ENCODE results near the gene RAB22A. TPM values are rescaled to one million over a fixed set of nuclear protein-coding genes. Genes with fewer than 3 reads are reported as not detected.

The RAB22A gene
- total and polyA plus RNA-seq, 2 experiments from 2014 or later = 5.4 to 7.7 TPM

- H3K4me3 ChIP-seq = no peak overlapping the region
- H3K4me1 ChIP-seq (ENCODE audit: low read depth) = peaks cover 7% of the 10 kb centered on the region
- DNase-seq (ENCODE audit: low read depth in 1 of 2, low spot score in 1 of 2) = peak in 1 of 2 donors; percentile 11
- no peaks in the 10 kb centered on the region for H3K36me3 ChIP-seq
- H3K27ac ChIP-seq = no peak overlapping the region
- TF ChIP-seq CTCF (IDR thresholded peaks at IDR 0.05; ENCODE audit: low read depth, low read length) = no peak
- H3K27me3 ChIP-seq = no peaks in the 10 kb centered on the region
- no peaks in the 10 kb centered on the region for H3K9me3 ChIP-seq (ENCODE audit: low read depth)
These were observed 83.8 kb downstream of the RAB22A start for GRCh38 chr20:58393299-58393698.

DNA sequence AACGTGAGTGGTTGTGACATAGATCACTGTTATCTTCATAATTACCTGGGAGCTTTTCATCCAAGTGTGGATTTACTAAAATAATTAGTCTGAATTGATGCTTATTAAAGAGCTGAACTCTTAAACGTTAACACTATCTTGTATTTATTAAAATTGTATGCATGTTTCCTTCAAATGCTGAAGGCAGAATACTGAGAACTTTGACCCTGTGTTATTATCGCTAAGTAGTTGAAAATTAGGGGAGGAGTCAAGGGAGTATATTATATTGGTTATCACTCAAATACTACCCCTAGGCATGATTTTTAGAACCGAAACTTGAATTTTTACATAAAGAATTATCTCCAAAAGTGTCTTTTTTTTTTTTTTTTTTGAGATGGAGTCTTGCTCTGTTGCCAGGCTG is 85.3 kb downstream of the RAB22A start:
- Histone ChIP-seq H3K27ac (no peak overlapping the region), H3K27me3 (no peaks in the 10 kb centered on the region), H3K4me3 (no peak overlapping the region), H3K36me3 (no peaks in the 10 kb centered on the region), H3K4me1 (ENCODE audit: low read depth) (peaks cover 6% of the 10 kb centered on the region), H3K9me3 (ENCODE audit: low read depth) (no peaks in the 10 kb centered on the region)
- TF ChIP-seq CTCF (IDR thresholded peaks at IDR 0.05; ENCODE audit: low read depth, low read length) = no peak
- no peak for DNase-seq (ENCODE audit: low read depth in 1 of 2, low spot score in 1 of 2)

GRCh38 chr20:58395604-58396003 is 86.1 kb downstream of the RAB22A start:
- Histone ChIP-seq H3K9me3 (ENCODE audit: low read depth) (no peaks in the 10 kb centered on the region), H3K4me1 (ENCODE audit: low read depth) (no peaks in the 10 kb centered on the region), H3K27ac (no peak overlapping the region), H3K27me3 (no peaks in the 10 kb centered on the region), H3K36me3 (no peaks in the 10 kb centered on the region), H3K4me3 (no peak overlapping the region)
- no peak for TF ChIP-seq CTCF (IDR thresholded peaks at IDR 0.05; ENCODE audit: low read depth, low read length)
- no peak for DNase-seq (ENCODE audit: low read depth in 1 of 2, low spot score in 1 of 2)

- Histone ChIP-seq H3K36me3 (no peaks in the 10 kb centered on the region), H3K27me3 (no peaks in the 10 kb centered on the region), H3K27ac (no peak overlapping the region), H3K9me3 (ENCODE audit: low read depth) (no peaks in the 10 kb centered on the region), H3K4me1 (ENCODE audit: low read depth) (no peaks in the 10 kb centered on the region), H3K4me3 (no peak overlapping the region)
- no peak for DNase-seq (ENCODE audit: low read depth in 1 of 2, low spot score in 1 of 2)
- no peak for TF ChIP-seq CTCF (IDR thresholded peaks at IDR 0.05; ENCODE audit: low read depth, low read length)
These were observed 87.9 kb downstream of the RAB22A start for GRCh38 chr20:58397429-58397828.

DNA sequence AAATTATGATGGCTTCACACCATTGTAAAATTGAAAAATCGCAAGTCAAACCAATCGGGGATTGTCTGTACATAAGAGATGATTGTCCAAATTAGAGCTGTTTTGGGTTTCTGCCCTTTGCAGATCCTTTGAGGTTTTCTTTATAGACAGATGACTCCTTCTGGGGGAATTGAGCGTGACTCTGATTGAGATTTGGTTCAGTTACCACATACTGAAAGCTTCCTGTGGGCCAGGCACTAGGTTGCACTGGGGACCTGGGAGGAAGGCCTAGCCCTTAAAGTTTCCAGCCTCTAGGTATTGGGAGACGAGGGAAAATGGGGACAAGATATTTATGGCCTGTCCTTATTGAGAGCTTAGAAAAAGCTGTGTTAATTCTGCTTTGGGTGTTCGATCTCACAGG is 88.7 kb downstream of the RAB22A start:
- DNase-seq (ENCODE audit: low read depth in 1 of 2, low spot score in 1 of 2) = no peak
- TF ChIP-seq CTCF (IDR thresholded peaks at IDR 0.05; ENCODE audit: low read depth, low read length) = no peak
- H3K4me1 ChIP-seq (ENCODE audit: low read depth) = no peaks in the 10 kb centered on the region
- H3K4me3 ChIP-seq = no peak overlapping the region
- H3K27ac ChIP-seq = no peak overlapping the region
- no peaks in the 10 kb centered on the region for H3K9me3 ChIP-seq (ENCODE audit: low read depth)
- H3K27me3 ChIP-seq = no peaks in the 10 kb centered on the region
- no peaks in the 10 kb centered on the region for H3K36me3 ChIP-seq

- TF ChIP-seq CTCF (IDR thresholded peaks at IDR 0.05; ENCODE audit: low read depth, low read length) = no peak
- Histone ChIP-seq H3K9me3 (ENCODE audit: low read depth) (no peaks in the 10 kb centered on the region), H3K27ac (no peak overlapping the region), H3K4me1 (ENCODE audit: low read depth) (no peaks in the 10 kb centered on the region), H3K36me3 (no peaks in the 10 kb centered on the region), H3K4me3 (no peak overlapping the region), H3K27me3 (no peaks in the 10 kb centered on the region)
- no peak for DNase-seq (ENCODE audit: low read depth in 1 of 2, low spot score in 1 of 2)
These were observed 90.4 kb downstream of the RAB22A start for GRCh38 chr20:58399926-58400325.
